Uterus (tissue), 4 donors: Measurements from ENCODE around the gene MACROH2A1. TPM values are rescaled to one million over a fixed set of nuclear protein-coding genes. Genes with fewer than 3 reads are reported as not detected.

Experiments
- DNase-seq, 2 donors: peaks; one replicate each; pipeline ENCODE4 v3.0.0-alpha.2; 2019 to 2020
- H3K27ac ChIP-seq, 2 donors: fragments of 200-600 bp; sonication (generic); 1 replicate in 1 of 2; 2 replicates in 1 of 2; pipeline ENCODE4 v1.5.1; 2016 to 2018
- H3K27me3 ChIP-seq, 2 donors: fragments of 200-600 bp; sonication (generic); one replicate each; pipeline ENCODE4 v1.5.1; 2018 to 2019; ENCODE audit warnings: control low read depth in 1 of 2
- H3K36me3 ChIP-seq, 2 donors: fragments of 200-600 bp; sonication (generic); one replicate each; pipeline ENCODE4 v1.5.1; 2019; ENCODE audit warnings: control low read depth in 1 of 2
- H3K4me1 ChIP-seq, 2 donors: fragments of 200-600 bp; sonication (generic); one replicate each; pipeline ENCODE4 v1.5.1; 2018 to 2019; ENCODE audit warnings: control low read depth in 1 of 2
- H3K4me3 ChIP-seq, 2 donors: fragments of 200-600 bp; sonication (generic); 1 replicate in 1 of 2; 2 replicates in 1 of 2; pipeline ENCODE4 v1.5.1; 2018 to 2019; ENCODE audit warnings: mild to moderate bottlenecking in 1 of 2
- H3K9me3 ChIP-seq, 2 donors: fragments of 200-600 bp; sonication (generic); one replicate each; pipeline ENCODE4 v1.5.1; 2019; ENCODE audit warnings: control low read depth in 1 of 2
- CTCF ChIP-seq, 4 experiments: fragments of 200-600 bp in 2 of 4; fragments of 450-650 bp in 2 of 4; sonication (generic) in 2 of 4; IDR thresholded peaks; one replicate each; pipeline ENCODE4 v1.5.1; 2016 to 2019; ENCODE audit warnings: antibody characterized with exemption in 4 of 4, mild to moderate bottlenecking in 2 of 4, moderate library complexity in 1 of 4
- POLR2A ChIP-seq, 2 donors: fragments of 450-650 bp; IDR thresholded peaks; one replicate each; pipeline ENCODE4 v1.6.1; 2016; ENCODE audit warnings: antibody characterized with exemption in 2 of 2, mild to moderate bottlenecking in 1 of 2, moderate library complexity in 1 of 2
- intact Hi-C: fragments of 100-400 bp; cut with DNase I; formaldehyde crosslinking; loops from one replicate; pipeline ENCODE4 v1.15.1; 2023; ENCODE audit warnings: low total_unique reads
- total RNA-seq, 4 donors: library from RNA; depleted of rRNA in 3 of 4; stranded (reverse); fragments of >200 nt in 3 of 4; gene quantifications; one replicate each; pipeline versions ENCODE4 v1.1.0 to v1.2.4, GENCODE V29; 2014 to 2023
- donor health status: DM: yes; HTN: yes; CAD: no.

Gene MACROH2A1
- total RNA-seq, 4 donors from 2014 or later: 121 to 200 (median 141) TPM

DNA sequence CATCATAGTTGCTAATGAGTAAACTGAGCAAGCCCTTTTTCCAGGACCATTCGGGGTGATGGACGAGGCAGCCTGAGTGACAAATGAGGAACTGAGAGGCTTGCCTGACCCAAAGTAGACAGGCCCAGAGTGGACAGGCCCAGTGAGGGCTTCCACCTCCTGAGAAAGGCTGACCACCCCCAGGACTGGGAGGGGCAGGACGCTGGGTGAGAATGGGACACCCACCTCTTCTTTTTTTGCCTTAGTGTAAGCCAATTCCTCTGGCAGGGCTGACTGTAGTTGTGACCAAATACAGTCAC lies 68.3 kb downstream of the MACROH2A1 start:
- no peaks in the 10 kb centered on the region for H3K4me1 ChIP-seq
- no peaks in the 10 kb centered on the region for H3K36me3 ChIP-seq
- TF ChIP-seq CTCF (IDR thresholded peaks at IDR 0.05): no peak
- TF ChIP-seq POLR2A (IDR thresholded peaks at IDR 0.05): no peak
- H3K9me3 ChIP-seq: no peaks in the 10 kb centered on the region
- H3K4me3 ChIP-seq: no peak overlapping the region
- no peaks in the 10 kb centered on the region for H3K27me3 ChIP-seq
- intact Hi-C loops: no loop called here
- DNase-seq: no peak
- no peak overlapping the region for H3K27ac ChIP-seq

DNA sequence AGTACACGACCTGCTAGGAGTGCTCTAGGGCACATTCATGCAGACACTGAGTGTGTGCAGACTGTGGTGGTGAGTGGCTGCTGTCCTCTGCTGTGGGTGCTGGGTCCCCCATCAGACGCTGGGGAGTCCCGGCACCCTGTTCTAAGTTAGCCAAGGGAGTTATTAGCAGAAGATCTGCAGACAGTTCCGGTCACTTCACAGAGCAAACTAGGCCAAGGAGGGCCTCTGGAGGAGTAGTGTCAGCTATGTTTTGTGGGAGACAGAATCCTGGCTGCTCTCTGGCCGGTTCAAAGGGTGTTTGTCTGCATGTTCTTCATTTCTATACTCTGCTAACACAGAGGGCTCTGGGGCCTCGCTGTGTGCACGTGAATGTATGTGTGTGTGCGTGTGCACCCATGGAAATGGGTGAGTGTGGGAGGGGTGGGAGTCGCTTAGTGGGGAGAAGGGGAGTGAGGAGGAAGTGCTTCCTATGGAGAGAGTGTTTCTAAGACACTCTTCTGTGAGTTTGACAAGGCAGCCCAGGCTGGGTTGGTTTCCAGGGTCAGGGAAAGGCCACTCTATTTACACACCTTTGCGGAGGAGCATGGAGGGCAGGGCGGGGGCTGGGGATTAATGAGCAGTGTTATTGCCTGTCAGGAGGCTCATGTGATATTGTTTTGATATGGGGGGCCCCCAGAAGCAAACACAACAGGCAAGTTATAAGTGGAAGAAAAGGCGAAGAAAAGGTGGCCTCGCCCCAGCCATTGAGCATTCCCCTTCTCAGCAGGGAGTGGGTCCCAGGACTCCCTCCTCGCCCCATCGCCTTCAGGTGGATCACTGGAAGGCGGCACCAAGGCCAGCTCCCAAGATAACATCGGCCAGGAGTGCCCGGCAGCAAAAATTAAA lies 68.9 kb downstream of the MACROH2A1 start:
- Histone ChIP-seq H3K9me3 (no peaks in the 10 kb centered on the region), H3K36me3 (no peaks in the 10 kb centered on the region), H3K4me3 (no peak overlapping the region), H3K4me1 (no peaks in the 10 kb centered on the region), H3K27me3 (no peaks in the 10 kb centered on the region), H3K27ac (no peak overlapping the region)
- TF ChIP-seq CTCF (IDR thresholded peaks at IDR 0.05) (no peak), POLR2A (IDR thresholded peaks at IDR 0.05) (no peak)
- DNase-seq: no peak
- intact Hi-C loops: no loop called here

GRCh38 chr5:135329066-135329912 lies 69.7 kb downstream of the MACROH2A1 start:
- intact Hi-C loops: no loop called here
- Histone ChIP-seq H3K4me1 (no peaks in the 10 kb centered on the region), H3K36me3 (no peaks in the 10 kb centered on the region), H3K27me3 (no peaks in the 10 kb centered on the region), H3K27ac (no peak overlapping the region), H3K9me3 (no peaks in the 10 kb centered on the region), H3K4me3 (no peak overlapping the region)
- no peak for DNase-seq
- no peak for TF ChIP-seq CTCF (IDR thresholded peaks at IDR 0.05)
- no peak for TF ChIP-seq POLR2A (IDR thresholded peaks at IDR 0.05)

DNA sequence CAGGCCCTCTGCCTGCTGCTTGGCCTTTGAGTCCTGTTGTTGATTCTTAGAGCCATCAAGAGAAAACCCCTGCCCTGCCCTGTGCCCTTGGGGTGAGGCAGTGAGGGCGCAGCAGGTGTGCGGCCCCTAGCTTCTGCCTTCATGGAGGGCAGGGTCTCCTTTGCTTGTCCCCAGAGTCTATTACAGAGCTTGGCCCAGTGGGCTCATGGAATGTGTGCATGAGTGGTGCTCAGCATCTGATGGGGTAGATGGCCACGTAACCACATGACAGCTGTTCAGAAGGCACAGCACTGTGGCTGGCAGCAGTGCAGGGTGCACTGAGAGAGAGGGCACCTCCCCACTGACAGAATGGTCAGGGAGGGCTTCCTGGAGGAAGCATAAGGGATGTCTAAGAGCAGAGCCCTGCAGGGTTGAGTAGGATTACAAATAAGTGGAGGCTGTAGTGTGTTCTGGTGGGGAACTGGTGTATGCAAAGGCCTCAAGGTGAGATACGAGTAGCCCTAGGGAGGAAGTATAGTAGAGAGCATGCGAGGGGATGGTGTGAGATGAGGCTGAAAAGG lies 70.8 kb downstream of the MACROH2A1 start:
- no peak overlapping the region for H3K4me3 ChIP-seq
- H3K27ac ChIP-seq: no peak overlapping the region
- no peaks in the 10 kb centered on the region for H3K9me3 ChIP-seq
- no peaks in the 10 kb centered on the region for H3K4me1 ChIP-seq
- no peaks in the 10 kb centered on the region for H3K36me3 ChIP-seq
- DNase-seq: no peak
- TF ChIP-seq CTCF (IDR thresholded peaks at IDR 0.05): no peak
- TF ChIP-seq POLR2A (IDR thresholded peaks at IDR 0.05): no peak
- intact Hi-C loops: no loop called here
- H3K27me3 ChIP-seq: no peaks in the 10 kb centered on the region
